HG03439 (cell line): ENCODE results near the gene ZNF222.

Source experiments
- ATAC-seq: cut with Tn5 transposase; IDR thresholded peaks from one replicate; pipeline ENCODE4 v1.9.1; 2021; ENCODE audit warnings: mild to moderate bottlenecking, moderate library complexity; ENCODE audit not compliant: unreplicated experiment

ZNF222 gene

GRCh38 chr19:44025217-44025936, at the start of gene ZNF222:
Gene ZNF222 (plus strand): TSS chr19:44025379. CDS start chr19:44025437, 58 bp downstream.
- ATAC-seq = peak; percentile 94

- no peak for ATAC-seq
Measured at GRCh38 chr19:43976732-43977131, 48.4 kb upstream of the ZNF222 start.

- ATAC-seq = peak; percentile 14
Measured at GRCh38 chr19:43983544-43983911, 41.7 kb upstream of the ZNF222 start.

GRCh38 chr19:43983912-43984686, 41.1 kb upstream of the ZNF222 start, which contains the start of gene ZNF155:
Gene ZNF155 (plus strand): TSS chr19:43984188. CDS start chr19:43988544, 4,356 bp downstream.
- peak; percentile 80 for ATAC-seq

- no peak for ATAC-seq
Measured at GRCh38 chr19:43984687-43985000, 40.5 kb upstream of the ZNF222 start.

- no peak for ATAC-seq
Measured at GRCh38 chr19:43997631-43998290, 27.4 kb upstream of the ZNF222 start.

- no peak for ATAC-seq
Measured at GRCh38 chr19:44002212-44002565, 23.0 kb upstream of the ZNF222 start.

GRCh38 chr19:44002566-44003460, 22.4 kb upstream of the ZNF222 start, which contains the start of gene ZNF230:
Gene ZNF230 (plus strand): TSS chr19:44002957. CDS start chr19:44007079, 4,122 bp downstream.
- ATAC-seq = peak; percentile 93

- ATAC-seq = peak; percentile 33
Measured at GRCh38 chr19:44003461-44004009, 21.6 kb upstream of the ZNF222 start.

GRCh38 chr19:44005973-44006372, 19.2 kb upstream of the ZNF222 start:
- no peak for ATAC-seq

- no peak for ATAC-seq
Measured at GRCh38 chr19:44007473-44007872, 17.7 kb upstream of the ZNF222 start.

- no peak for ATAC-seq
Measured at GRCh38 chr19:44010468-44010867, 14.7 kb upstream of the ZNF222 start.

GRCh38 chr19:44019498-44019897, 5.7 kb upstream of the ZNF222 start:
- ATAC-seq = no peak

- no peak for ATAC-seq
Measured at GRCh38 chr19:44021221-44021620, 4.0 kb upstream of the ZNF222 start.

- no peak for ATAC-seq
Measured at GRCh38 chr19:44024900-44025216, 321 bp upstream of the ZNF222 start.

- no peak for ATAC-seq
Measured at GRCh38 chr19:44026622-44027021, 1.4 kb downstream of the ZNF222 start.

GRCh38 chr19:44032001-44032610, 6.9 kb downstream of the ZNF222 start:
- ATAC-seq = no peak

- ATAC-seq = no peak
Measured at GRCh38 chr19:44042147-44042546, 17.0 kb downstream of the ZNF222 start.

- ATAC-seq = no peak
Measured at GRCh38 chr19:44050740-44051649, 25.8 kb downstream of the ZNF222 start.
